Measurements from ENCODE around the gene MYG1. TPM values are rescaled to one million over a fixed set of nuclear protein-coding genes. Genes with fewer than 3 reads are reported as not detected.
"Not testable (repeated sequence)": the region's sequence is repeated elsewhere in the genome, so short reads cannot be mapped to it uniquely, and the experiment has no call there.

Gene MYG1
- polyA plus RNA-seq, 3 donors from 2014 or later: 51.3 to 78.7 (median 64.0) TPM

DNA sequence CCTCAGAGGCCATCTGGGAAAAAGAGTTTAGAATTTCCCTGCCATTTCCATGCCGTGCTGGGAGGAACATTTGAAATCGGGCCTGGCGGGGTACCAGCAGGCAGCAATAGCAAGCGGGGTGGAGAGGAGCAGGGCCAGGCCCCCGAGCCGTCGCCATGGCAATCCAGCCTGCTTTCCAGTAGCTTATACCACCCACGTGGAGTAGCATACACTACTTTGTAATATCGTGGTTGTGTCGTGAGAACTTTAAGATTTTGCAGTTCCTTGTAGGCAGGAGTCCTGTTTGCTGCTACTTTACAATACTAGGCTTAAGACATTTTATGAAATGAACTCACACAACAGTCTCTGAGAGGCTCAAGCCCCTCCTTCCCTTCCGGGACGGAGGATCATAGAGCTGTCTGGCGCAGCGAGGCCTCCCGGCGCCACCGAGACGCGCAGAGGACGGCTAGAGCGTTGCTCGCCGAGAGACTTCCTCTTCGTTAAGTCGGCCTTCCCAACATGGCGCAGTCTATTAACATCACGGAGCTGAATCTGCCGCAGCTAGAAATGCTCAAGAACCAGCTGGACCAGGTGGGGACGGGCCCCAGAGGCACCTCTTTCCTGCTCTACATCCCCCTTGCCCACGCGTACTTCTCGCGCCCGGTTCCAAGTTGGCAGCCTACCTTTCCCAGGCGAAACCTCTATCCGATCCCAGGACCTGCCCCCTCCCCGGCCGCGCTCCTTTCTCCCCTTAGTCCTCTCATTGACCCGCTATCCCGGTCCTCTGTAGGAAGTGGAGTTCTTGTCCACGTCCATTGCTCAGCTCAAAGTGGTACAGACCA is 4.2 kb upstream of the MYG1 start, which contains the start of gene PFDN5:
Gene PFDN5 (plus strand): TSS at position 473 of the 821 bp plus-strand sequence. CDS start 26 bp downstream, at position 499.
- peaks cover 7 to 8% (median 8%) of the 10 kb centered on the region in 3 donors for H3K27me3 Mint-ChIP-seq (ENCODE audit: low read depth in 3 of 3)

DNA sequence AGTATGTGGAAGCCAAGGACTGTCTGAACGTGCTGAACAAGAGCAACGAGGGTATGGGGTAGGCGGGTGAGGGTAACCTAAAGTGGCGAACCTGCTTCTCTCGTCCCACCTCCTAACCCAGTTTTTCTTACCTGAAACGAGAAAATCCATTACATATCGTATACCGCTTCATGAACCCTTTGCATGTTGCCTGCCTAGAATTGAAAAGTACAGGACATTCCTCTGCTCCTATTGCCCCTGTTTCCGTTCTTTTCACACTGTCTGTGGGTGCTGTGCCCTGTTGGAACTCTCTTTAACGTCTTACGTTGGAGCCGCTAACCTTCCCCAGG is 3.6 kb upstream of the MYG1 start:
- Mint-ChIP-seq H3K36me3 (peaks cover 0 to 17% (median 0%) of the 10 kb centered on the region in 3 donors), H3K27me3 (ENCODE audit: low read depth in 3 of 3) (peaks cover 8 to 10% (median 8%) of the 10 kb centered on the region in 3 donors), H3K4me3 (peak overlapping the region; percentile 98 to 99 (median 99)), H3K4me1 (peaks cover 51 to 59% of the 10 kb centered on the region in 2 donors), H3K27ac (peak overlapping the region; percentile 94 to 99 (median 98)), H3K9me3 (no peaks in the 10 kb centered on the region)
- no peak for DNase-seq

More for the DNA sequence above, 4.2 kb upstream of the MYG1 start, which contains the start of gene PFDN5:
- peak within 1 kb of the TSS; percentile 98 to 99 (median 99) for H3K4me3 Mint-ChIP-seq
- DNase-seq: peak; percentile 82 to 88 (median 87)
- H3K9me3 Mint-ChIP-seq: no peaks in the 10 kb centered on the region
- peaks cover 0 to 14% (median 0%) of the 10 kb centered on the region in 3 donors for H3K36me3 Mint-ChIP-seq
- peak within 1 kb of the TSS; percentile 94 to 99 (median 98) for H3K27ac Mint-ChIP-seq
- H3K4me1 Mint-ChIP-seq: peaks cover 46 to 53% of the 10 kb centered on the region in 2 donors

DNA sequence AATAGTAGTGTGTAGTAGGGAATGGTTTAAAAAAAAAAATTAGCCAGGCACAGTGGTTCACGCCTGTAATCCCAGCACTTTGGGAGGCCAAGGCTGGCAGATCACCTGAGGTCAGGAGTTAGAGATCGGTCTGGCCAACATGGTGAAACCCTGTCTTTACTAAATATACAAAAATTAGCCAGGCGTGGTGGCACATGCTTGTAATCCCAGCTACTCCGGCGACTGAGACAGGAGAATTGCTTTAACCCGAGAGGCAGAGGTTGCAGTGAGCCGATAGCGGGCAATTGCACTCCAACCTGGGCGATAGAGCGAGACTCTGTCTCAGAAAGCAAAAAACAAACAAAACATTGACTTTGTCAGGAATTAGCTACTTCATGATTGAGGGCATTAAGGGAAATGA is 2.4 kb upstream of the MYG1 start:
- not testable (repeated sequence) for DNase-seq; H3K27me3 Mint-ChIP-seq (ENCODE audit: low read depth in 3 of 3); H3K9me3 Mint-ChIP-seq
- Mint-ChIP-seq H3K27ac (peak overlapping the region in 5 of 6 donors; percentile 47 to 98 (median 61)), H3K36me3 (peaks cover 0 to 17% (median under 1%) of the 10 kb centered on the region in 3 donors), H3K4me1 (peaks cover 59 to 71% of the 10 kb centered on the region in 2 donors), H3K4me3 (peak overlapping the region; percentile 64 to 99 (median 98))

DNA sequence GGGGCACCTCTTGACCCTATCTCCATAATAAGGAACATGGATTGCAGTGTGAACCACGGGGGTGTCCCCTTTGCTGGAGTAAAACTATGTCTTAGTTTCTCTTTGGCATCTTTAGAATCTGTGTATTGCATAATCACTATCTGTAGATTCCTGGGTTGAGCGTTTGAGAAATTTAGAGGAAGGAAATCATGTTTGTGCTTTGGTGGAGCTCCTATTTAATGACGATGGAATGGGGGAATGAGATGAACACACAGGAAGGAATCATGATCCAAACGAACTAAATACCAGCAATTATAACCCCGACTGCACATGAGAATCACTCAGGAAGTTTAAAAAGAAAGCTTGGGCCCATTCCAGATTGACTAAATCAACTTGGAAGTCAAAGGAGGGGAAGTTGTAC is 1.3 kb upstream of the MYG1 start:
- H3K4me1 Mint-ChIP-seq: peaks cover 64 to 81% of the 10 kb centered on the region in 2 donors
- H3K9me3 Mint-ChIP-seq: no peaks in the 10 kb centered on the region
- DNase-seq: no peak
- peak overlapping the region; percentile 46 to 83 (median 64) for H3K27ac Mint-ChIP-seq
- H3K36me3 Mint-ChIP-seq: peaks cover 7 to 25% (median 8%) of the 10 kb centered on the region in 3 donors
- H3K27me3 Mint-ChIP-seq (ENCODE audit: low read depth in 3 of 3): peaks cover 8 to 10% (median 10%) of the 10 kb centered on the region in 3 donors
- H3K4me3 Mint-ChIP-seq: peak overlapping the region; percentile 11 to 99 (median 64)

DNA sequence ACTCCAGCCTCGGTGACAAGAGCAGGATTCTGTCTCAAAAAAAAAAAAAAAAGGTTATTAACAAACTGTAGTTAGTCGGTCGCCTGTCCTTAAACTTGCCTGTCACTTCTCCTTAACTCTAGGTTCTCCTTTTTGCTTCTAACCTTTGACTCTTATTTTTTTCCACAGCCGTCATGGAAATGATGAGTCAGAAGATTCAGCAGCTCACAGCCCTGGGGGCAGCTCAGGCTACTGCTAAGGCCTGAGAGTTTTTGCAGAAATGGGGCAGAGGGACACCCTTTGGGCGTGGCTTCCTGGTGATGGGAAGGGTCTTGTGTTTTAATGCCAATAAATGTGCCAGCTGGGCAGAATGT is 418 bp upstream of the MYG1 start:
- Mint-ChIP-seq H3K27ac (peak overlapping the region; percentile 78 to 95 (median 94)), H3K9me3 (no peaks in the 10 kb centered on the region), H3K36me3 (peaks cover 7 to 25% (median 8%) of the 10 kb centered on the region in 3 donors), H3K27me3 (ENCODE audit: low read depth in 3 of 3) (peaks cover 8 to 10% (median 10%) of the 10 kb centered on the region in 3 donors), H3K4me3 (peak overlapping the region; percentile 98 to 99 (median 99)), H3K4me1 (peaks cover 66 to 82% of the 10 kb centered on the region in 2 donors)
- DNase-seq: peak in 1 of 3 donors; percentile 31

DNA sequence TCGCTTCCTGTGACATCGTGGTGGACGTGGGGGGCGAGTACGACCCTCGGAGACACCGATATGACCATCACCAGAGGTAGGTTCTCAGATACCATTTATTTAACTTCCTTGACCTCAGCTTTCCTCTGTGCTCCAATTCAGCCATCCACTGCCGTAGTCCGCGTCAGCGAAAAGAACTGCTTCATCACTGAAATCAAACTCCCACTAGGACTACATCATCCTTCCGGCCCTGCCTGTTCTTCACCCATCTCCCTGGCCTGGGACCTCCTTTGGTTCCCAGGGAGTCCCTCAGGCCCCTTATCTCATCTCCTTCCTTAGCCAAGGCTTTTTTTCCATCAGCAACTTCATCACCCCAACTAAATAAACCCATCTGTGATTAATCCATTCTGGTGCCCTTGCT is 692 bp downstream of the MYG1 start:
- DNase-seq: no peak
- Mint-ChIP-seq H3K36me3 (peaks cover 7 to 25% (median 8%) of the 10 kb centered on the region in 3 donors), H3K9me3 (no peaks in the 10 kb centered on the region), H3K27me3 (ENCODE audit: low read depth in 3 of 3) (peaks cover 8 to 10% (median 10%) of the 10 kb centered on the region in 3 donors), H3K4me3 (peak overlapping the region; percentile 98 to 99 (median 99)), H3K4me1 (peaks cover 60 to 77% of the 10 kb centered on the region in 2 donors), H3K27ac (peak overlapping the region; percentile 78 to 95 (median 94))

DNA sequence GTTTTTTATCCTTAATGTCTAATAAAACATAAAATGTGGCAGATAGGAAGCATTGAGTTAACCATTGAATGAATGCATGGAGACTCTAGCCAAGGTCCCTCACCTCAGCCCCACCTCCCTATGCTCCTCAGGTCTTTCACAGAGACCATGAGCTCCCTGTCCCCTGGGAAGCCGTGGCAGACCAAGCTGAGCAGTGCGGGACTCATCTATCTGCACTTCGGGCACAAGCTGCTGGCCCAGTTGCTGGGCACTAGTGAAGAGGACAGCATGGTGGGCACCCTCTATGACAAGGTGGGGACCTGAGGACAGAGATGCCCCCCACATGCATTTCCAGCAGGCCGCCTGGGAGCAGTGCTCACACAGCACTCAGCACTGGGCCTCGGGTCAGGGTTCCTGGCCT is 3.4 kb downstream of the MYG1 start:
- Mint-ChIP-seq H3K27me3 (ENCODE audit: low read depth in 3 of 3) (peaks cover 8 to 10% (median 10%) of the 10 kb centered on the region in 3 donors), H3K4me1 (peaks cover 36 to 52% of the 10 kb centered on the region in 2 donors), H3K36me3 (peaks cover 18 to 39% (median 22%) of the 10 kb centered on the region in 3 donors)

DNA sequence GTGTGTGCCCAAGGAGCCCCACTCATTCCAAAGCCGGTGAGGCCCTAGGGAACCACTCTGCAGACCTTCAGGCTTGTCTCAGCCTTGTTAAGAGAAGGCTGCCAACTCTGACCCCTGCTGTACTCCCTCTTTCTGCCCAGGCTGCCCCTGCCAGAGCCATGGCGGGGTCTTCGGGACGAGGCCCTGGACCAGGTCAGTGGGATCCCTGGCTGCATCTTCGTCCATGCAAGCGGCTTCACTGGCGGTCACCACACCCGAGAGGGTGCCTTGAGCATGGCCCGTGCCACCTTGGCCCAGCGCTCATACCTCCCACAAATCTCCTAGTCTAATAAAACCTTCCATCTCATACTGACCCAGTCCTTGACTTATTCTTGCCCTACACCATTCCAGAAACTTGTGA is 7.3 kb downstream of the MYG1 start:
- H3K9me3 Mint-ChIP-seq: no peaks in the 10 kb centered on the region
- H3K36me3 Mint-ChIP-seq: peaks cover 18 to 37% (median 26%) of the 10 kb centered on the region in 3 donors
- H3K4me1 Mint-ChIP-seq: peaks cover 7 to 14% of the 10 kb centered on the region in 2 donors
- no peak for DNase-seq
- no peaks in the 10 kb centered on the region for H3K27me3 Mint-ChIP-seq (ENCODE audit: low read depth in 3 of 3)
- H3K4me3 Mint-ChIP-seq: no peak overlapping the region
- no peak overlapping the region for H3K27ac Mint-ChIP-seq

More for the DNA sequence above, 3.4 kb downstream of the MYG1 start:
- H3K27ac Mint-ChIP-seq: peak overlapping the region in 1 of 6 donors; percentile 63
- H3K4me3 Mint-ChIP-seq: peak overlapping the region in 2 of 5 donors; percentile 8 to 57
- H3K9me3 Mint-ChIP-seq: no peaks in the 10 kb centered on the region
- no peak for DNase-seq

DNA sequence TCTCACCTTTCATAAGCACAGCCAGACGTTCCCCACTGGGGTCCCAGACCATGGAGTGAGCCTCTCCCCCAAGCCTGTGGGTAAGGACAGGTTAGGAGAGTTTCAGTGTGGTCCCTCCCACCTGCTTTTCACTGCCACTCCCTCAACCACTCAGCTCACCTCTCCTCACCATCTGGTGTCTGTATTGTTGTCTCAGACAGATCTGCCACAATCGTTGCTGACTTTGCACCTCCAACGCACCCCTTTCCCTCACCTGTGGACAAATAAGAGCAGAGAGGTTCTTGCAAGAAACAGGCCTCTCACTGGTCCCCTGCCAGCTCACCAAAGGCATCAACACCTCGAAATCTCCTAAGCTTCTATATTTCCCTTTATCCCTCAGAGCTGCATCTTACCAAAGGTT is 8.8 kb downstream of the MYG1 start:
- no peaks in the 10 kb centered on the region for H3K27me3 Mint-ChIP-seq (ENCODE audit: low read depth in 3 of 3)
- H3K36me3 Mint-ChIP-seq: peaks cover 10 to 30% (median 18%) of the 10 kb centered on the region in 3 donors
- no peak overlapping the region for H3K4me3 Mint-ChIP-seq
- H3K27ac Mint-ChIP-seq: peak overlapping the region in 1 of 6 donors; percentile 57
- peaks cover 0 to 1% of the 10 kb centered on the region in 2 donors for H3K4me1 Mint-ChIP-seq
- no peak for DNase-seq
- no peaks in the 10 kb centered on the region for H3K9me3 Mint-ChIP-seq

DNA sequence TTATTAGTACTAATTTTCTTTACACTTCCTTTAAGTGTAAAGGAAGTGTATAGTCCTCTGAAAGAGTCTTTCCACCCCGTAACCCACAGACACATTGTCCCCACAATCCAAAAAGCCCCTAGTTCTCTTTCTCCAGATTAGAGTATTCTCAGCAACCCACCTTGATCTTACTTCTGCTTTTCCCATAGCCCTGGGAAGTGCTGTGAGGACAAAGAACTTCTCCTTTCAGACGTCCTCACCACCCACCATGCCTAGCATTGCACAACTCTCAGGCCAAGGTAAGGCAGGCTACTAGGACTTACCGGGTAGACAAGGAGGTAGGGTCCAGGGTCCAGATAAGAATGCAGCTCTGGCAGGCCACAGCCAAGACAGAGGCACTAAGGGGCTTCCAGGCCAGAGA is 14.5 kb downstream of the MYG1 start:
- DNase-seq: no peak
- Mint-ChIP-seq H3K36me3 (peaks cover 12 to 25% (median 13%) of the 10 kb centered on the region in 3 donors), H3K27me3 (ENCODE audit: low read depth in 3 of 3) (peaks cover 0 to 2% (median 0%) of the 10 kb centered on the region in 3 donors), H3K4me1 (peaks cover 2 to 5% of the 10 kb centered on the region in 2 donors), H3K27ac (no peak overlapping the region), H3K9me3 (no peaks in the 10 kb centered on the region), H3K4me3 (no peak overlapping the region)

DNA sequence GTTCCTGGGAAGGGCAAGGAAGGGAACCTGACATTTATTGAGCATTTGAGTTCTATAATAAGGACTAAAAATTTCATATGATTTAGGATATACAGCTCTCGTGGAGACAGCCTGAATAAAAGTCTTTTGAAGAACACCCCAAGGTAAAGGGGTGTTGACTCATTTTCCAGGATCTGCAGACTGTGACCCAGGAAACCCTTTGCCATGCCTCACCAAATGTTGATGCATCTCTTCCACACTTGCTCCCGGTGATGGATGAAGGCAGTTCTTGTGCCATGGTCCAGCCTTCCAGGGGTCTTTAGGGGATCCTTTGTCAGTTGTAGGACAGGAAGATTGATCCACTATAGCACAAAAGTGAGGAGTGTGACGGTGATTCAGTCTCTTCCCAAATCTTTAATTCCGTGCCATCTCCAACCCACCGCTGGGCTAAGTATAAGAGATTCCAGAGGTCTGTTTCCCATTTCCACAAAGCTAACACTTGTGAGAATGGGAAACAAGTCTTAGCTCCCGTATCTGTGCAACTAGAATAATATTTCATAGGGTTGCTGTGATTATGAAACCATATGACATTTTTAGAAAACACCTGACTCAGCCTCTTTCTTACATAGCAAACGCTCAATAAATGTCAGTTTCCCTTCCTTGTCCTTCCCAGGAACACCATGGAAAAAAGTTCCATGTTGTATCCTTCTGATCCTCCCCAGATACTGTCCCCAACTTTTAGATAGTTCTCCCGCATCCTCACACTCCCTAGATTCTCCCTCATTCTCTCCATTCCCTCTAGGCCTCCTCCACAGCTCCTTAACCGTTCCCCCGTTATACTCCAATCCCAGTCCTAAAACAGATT is 21.1 kb downstream of the MYG1 start:
- peak overlapping the region; percentile 98 to 99 (median 99) for H3K4me3 Mint-ChIP-seq
- H3K36me3 Mint-ChIP-seq: peaks cover 5 to 13% (median 11%) of the 10 kb centered on the region in 3 donors
- peaks cover 36% of the 10 kb centered on the region in 2 donors for H3K4me1 Mint-ChIP-seq
- peaks cover 3 to 8% (median 7%) of the 10 kb centered on the region in 3 donors for H3K27me3 Mint-ChIP-seq (ENCODE audit: low read depth in 3 of 3)
- no peaks in the 10 kb centered on the region for H3K9me3 Mint-ChIP-seq
- peak in 1 of 3 donors; percentile 10 for DNase-seq
- H3K27ac Mint-ChIP-seq: peak overlapping the region; percentile 93 to 98 (median 97)

DNA sequence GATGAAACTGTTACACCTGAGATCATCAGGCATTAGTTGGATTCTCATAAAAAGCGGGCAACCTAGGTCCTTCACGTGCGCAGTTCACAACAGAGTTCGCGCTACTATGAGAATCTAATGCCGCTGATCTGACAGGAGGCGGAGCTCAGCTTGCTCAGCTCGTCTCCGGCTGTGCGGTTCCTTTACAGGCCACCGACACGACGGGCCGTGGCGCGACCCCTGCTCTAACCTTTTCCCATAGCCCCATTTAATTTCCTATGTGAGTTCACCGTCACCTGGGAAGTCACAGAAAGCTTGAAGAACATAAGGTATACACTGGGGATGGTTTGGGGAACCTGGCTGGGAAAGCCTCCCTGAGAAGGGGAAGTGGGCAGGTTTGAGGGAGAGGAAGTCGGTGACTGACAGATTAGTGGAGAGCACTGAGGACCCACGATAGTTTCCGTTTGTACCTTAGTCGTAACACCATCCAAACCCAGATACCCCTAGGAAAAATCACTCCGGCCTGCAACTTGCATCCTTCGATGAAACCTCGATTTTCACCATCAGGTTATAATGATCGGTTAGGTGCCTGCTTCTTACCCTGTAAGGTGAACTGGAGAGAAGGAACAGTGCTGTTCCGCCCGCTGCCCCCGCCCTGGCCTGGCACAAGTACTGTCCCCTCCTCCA is 24.8 kb downstream of the MYG1 start:
- H3K4me1 Mint-ChIP-seq: peaks cover 31 to 41% of the 10 kb centered on the region in 2 donors
- H3K9me3 Mint-ChIP-seq: no peaks in the 10 kb centered on the region

More for the DNA sequence above, 24.8 kb downstream of the MYG1 start:
- peaks cover 7 to 9% (median 7%) of the 10 kb centered on the region in 3 donors for H3K27me3 Mint-ChIP-seq (ENCODE audit: low read depth in 3 of 3)
- peak overlapping the region; percentile 85 to 96 (median 95) for H3K4me3 Mint-ChIP-seq
- peaks cover 0 to 3% (median 2%) of the 10 kb centered on the region in 3 donors for H3K36me3 Mint-ChIP-seq
- peak overlapping the region; percentile 90 to 99 (median 98) for H3K27ac Mint-ChIP-seq
- DNase-seq: peak; percentile 55 to 60 (median 59)
